RWPE2 (cell line): ENCODE results near the gene PPM1G.

Experiments used
- ATAC-seq: fragments of 200-7000 bp; cut with Tn5 transposase; 3 replicates; pipeline ENCODE4 v1.9.1; 2021; ENCODE audit warnings: low read depth
- DNase-seq: peaks from one replicate; pipeline ENCODE4 v3.0.0-alpha.2; 2020; ENCODE audit warnings: low spot score
- H3K27ac ChIP-seq: fragments of 450-650 bp; 2 replicates; pipeline ENCODE4 v1.5.1; 2017; ENCODE audit warnings: mild to moderate bottlenecking; ENCODE audit not compliant: poor library complexity, severe bottlenecking
- H3K27me3 ChIP-seq: fragments of 250-450 bp; sonication (Bioruptor Pico); 2 replicates; pipeline ENCODE4 v1.5.1; 2021; ENCODE audit warnings: mild to moderate bottlenecking, moderate library complexity; ENCODE audit not compliant: insufficient read depth, poor library complexity, severe bottlenecking
- H3K36me3 ChIP-seq: fragments of 250-450 bp; sonication (Bioruptor Pico); 2 replicates; pipeline ENCODE4 v1.5.1; 2020; ENCODE audit warnings: low read depth, mild to moderate bottlenecking, moderate library complexity
- H3K4me1 ChIP-seq: fragments of 250-450 bp; sonication (Bioruptor Pico); 2 replicates; pipeline ENCODE4 v1.5.1; 2021; ENCODE audit warnings: mild to moderate bottlenecking, moderate library complexity; ENCODE audit not compliant: insufficient read depth, poor library complexity, severe bottlenecking
- H3K4me3 ChIP-seq: fragments of 250-450 bp; sonication (Bioruptor Pico); 2 replicates; pipeline ENCODE4 v1.5.1; 2021; ENCODE audit warnings: mild to moderate bottlenecking, moderate library complexity; ENCODE audit not compliant: severe bottlenecking
- H3K9me3 ChIP-seq: fragments of 250-450 bp; sonication (Bioruptor Pico); 2 replicates; pipeline ENCODE4 v1.5.1; 2021; ENCODE audit warnings: mild to moderate bottlenecking, moderate library complexity; ENCODE audit not compliant: severe bottlenecking
- TF ChIP-seq, protein P1 (sequence below): fragments of 450-650 bp; IDR thresholded peaks from one replicate; pipeline ENCODE4 v1.5.1; 2017; ENCODE audit warnings: mild to moderate bottlenecking, moderate library complexity; ENCODE audit not compliant: poor library complexity, severe bottlenecking

Gene PPM1G

DNA sequence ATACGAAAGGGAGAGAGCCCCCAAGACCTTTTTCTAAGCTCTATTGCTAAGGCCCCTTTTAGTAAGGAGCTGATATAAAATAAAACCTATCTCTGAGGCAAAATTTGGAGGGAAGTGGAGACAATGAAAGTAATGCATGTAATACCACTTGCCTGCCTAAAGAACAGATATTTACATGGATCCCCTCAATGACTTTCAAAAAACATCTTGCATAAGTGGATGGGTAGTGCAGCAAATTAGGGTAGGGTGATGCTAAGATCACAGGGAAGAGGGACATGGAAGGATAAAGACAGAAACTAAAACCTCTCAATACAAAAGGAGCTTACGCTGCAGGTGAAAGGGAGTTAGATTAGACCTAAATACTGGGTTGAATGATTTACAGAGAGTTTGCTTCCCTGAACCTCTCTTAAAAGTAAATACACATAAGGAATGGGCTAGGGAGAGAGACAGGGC lies 30.0 kb downstream of the PPM1G start:
- TF ChIP-seq, protein P1, sequence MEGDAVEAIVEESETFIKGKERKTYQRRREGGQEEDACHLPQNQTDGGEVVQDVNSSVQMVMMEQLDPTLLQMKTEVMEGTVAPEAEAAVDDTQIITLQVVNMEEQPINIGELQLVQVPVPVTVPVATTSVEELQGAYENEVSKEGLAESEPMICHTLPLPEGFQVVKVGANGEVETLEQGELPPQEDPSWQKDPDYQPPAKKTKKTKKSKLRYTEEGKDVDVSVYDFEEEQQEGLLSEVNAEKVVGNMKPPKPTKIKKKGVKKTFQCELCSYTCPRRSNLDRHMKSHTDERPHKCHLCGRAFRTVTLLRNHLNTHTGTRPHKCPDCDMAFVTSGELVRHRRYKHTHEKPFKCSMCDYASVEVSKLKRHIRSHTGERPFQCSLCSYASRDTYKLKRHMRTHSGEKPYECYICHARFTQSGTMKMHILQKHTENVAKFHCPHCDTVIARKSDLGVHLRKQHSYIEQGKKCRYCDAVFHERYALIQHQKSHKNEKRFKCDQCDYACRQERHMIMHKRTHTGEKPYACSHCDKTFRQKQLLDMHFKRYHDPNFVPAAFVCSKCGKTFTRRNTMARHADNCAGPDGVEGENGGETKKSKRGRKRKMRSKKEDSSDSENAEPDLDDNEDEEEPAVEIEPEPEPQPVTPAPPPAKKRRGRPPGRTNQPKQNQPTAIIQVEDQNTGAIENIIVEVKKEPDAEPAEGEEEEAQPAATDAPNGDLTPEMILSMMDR, result no peak

DNA sequence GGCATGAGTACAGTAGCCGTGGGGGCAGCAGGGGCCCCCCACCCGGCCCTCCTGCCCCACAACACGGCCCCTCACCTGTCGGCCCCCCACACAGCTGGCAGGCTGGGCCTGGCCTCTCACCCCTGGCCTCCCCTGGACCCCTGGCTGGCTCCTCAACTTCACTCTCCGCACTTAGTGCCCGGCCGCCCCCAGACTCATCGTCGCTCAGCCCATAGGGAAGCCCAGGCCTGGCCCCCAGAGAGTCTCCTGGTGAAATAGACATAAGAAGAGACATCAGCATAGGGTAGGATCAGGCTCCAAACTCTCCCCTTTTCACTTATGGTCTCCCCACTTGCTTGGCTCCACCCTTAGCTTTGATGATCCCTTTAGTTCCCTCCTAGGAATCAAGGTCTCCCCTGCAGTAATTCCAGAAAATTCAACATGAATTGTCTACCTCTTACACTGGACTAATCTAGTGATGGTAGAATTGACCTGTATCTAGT lies 30.5 kb downstream of the PPM1G start:
- H3K27ac ChIP-seq, result peak overlapping the region; percentile 71
- H3K4me3 ChIP-seq, result no peak overlapping the region
- H3K4me1 ChIP-seq, result peaks cover 10% of the 10 kb centered on the region
- peaks cover 80% of the 10 kb centered on the region for H3K36me3 ChIP-seq
- no peak for ATAC-seq
- no peak for DNase-seq
- no peaks in the 10 kb centered on the region for H3K9me3 ChIP-seq
- no peaks in the 10 kb centered on the region for H3K27me3 ChIP-seq
- TF ChIP-seq, protein P1, result no peak

More for the DNA sequence above, 30.0 kb downstream of the PPM1G start:
- DNase-seq (no peak), ATAC-seq (no peak)
- no peaks in the 10 kb centered on the region for H3K9me3 ChIP-seq
- H3K4me3 ChIP-seq, result peak overlapping the region; percentile 86
- no peaks in the 10 kb centered on the region for H3K27me3 ChIP-seq
- H3K27ac ChIP-seq, result peak overlapping the region; percentile 71
- H3K4me1 ChIP-seq, result peaks cover 10% of the 10 kb centered on the region
- peaks cover 81% of the 10 kb centered on the region for H3K36me3 ChIP-seq

DNA sequence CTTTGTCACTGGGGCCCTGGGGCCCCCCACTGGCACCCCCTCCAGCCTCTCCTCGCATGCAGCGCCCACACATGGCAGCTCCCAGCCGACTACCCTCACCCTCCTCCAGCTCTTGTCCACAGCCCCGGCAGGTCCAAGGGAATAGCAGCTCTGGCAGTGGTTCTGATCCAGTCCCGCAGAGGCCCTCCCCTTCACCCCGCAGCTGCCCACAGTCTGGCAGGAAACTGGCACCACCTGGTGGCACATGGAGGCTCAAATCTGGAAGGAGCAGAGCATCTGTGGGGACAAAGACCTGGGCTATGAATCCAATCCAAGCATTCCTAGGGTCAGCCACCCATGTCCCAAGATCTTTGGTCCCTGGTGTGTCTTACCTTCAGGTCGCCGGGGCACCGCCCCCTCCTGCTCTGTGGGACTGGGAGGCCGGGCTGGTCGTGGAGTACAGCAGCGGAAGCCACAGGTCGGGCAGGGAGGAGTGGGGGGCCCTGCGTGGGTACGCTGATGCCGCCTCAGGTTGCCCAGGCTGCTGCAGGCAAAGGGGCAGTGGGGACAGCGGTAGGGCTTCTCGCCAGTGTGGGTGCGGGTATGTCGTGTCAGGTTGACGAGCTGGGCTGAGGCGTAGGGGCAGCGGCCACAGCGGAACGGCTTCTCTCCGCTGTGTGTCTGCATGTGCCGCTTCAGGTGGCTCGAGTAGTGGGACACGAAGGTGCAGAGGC lies 31.1 kb downstream of the PPM1G start:
- peaks cover 10% of the 10 kb centered on the region for H3K4me1 ChIP-seq
- TF ChIP-seq, protein P1, result peak; percentile 23
- H3K27ac ChIP-seq, result no peak overlapping the region
- ATAC-seq, result no peak
- H3K9me3 ChIP-seq, result no peaks in the 10 kb centered on the region
- peak; percentile 57 for DNase-seq
- H3K27me3 ChIP-seq, result no peaks in the 10 kb centered on the region
- H3K36me3 ChIP-seq, result peaks cover 80% of the 10 kb centered on the region
- H3K4me3 ChIP-seq, result no peak overlapping the region

GRCh38 chr2:27377618-27378095 lies 31.7 kb downstream of the PPM1G start:
- Histone ChIP-seq H3K9me3 (no peaks in the 10 kb centered on the region), H3K36me3 (peaks cover 82% of the 10 kb centered on the region), H3K4me3 (no peak overlapping the region), H3K27me3 (no peaks in the 10 kb centered on the region), H3K4me1 (peaks cover 10% of the 10 kb centered on the region), H3K27ac (no peak overlapping the region)
- ATAC-seq (no peak), DNase-seq (peak; percentile 38)
- TF ChIP-seq, protein P1, result no peak
